Calu3 (cell line): Measurements from ENCODE around the gene MYPOP. TPM values are rescaled to one million over a fixed set of nuclear protein-coding genes. Genes with fewer than 3 reads are reported as not detected.
"Not testable (repeated sequence)": the region's sequence is repeated elsewhere in the genome, so short reads cannot be mapped to it uniquely, and the experiment has no call there.

Experiments used
- BruUV-seq: library from RNA; stranded (reverse); fragments of 400-500 nt; replicated peaks from 2 replicates; lab custom pipeline; 2021; lab: Mats Ljungman, UMichigan
- CTCF ChIA-PET: fragments of 300-600 bp; sonication (Branson Sonifier 250); formaldehyde crosslinking; loops from one replicate; lab custom pipeline; 2022; ENCODE audit warnings: antibody characterized with exemption; lab: Charles Lee
- DNase-seq: peaks from one replicate; pipeline ENCODE4 v3.0.0; 2022
- H3K27ac Mint-ChIP-seq: one replicate; pipeline ENCODE4 v1.8.0; 2022; ENCODE audit warnings: mixed read lengths; ENCODE audit not compliant: unreplicated experiment
- H3K27me3 Mint-ChIP-seq: one replicate; pipeline ENCODE4 v1.8.0; 2022; ENCODE audit warnings: mixed read lengths; ENCODE audit not compliant: unreplicated experiment
- H3K36me3 Mint-ChIP-seq: one replicate; pipeline ENCODE4 v1.8.0; 2022; ENCODE audit warnings: mild to moderate bottlenecking, moderate library complexity, mixed read lengths; ENCODE audit not compliant: insufficient read depth, unreplicated experiment
- H3K4me1 Mint-ChIP-seq: one replicate; pipeline ENCODE4 v1.8.0; 2022; ENCODE audit warnings: mild to moderate bottlenecking, low read depth, mixed read lengths; ENCODE audit not compliant: unreplicated experiment
- H3K4me3 Mint-ChIP-seq: one replicate; pipeline ENCODE4 v1.8.0; 2022; ENCODE audit warnings: mild to moderate bottlenecking, low read depth, moderate library complexity, mixed read lengths; ENCODE audit not compliant: unreplicated experiment
- H3K9me3 Mint-ChIP-seq: one replicate; pipeline ENCODE4 v1.8.0; 2022; ENCODE audit warnings: low read depth, mixed read lengths; ENCODE audit not compliant: unreplicated experiment
- CTCF ChIP-seq: fragments of 200-600 bp; IDR thresholded peaks from one replicate; pipeline ENCODE4 v1.8.0; 2022; ENCODE audit warnings: antibody characterized with exemption; ENCODE audit not compliant: unreplicated experiment
- intact Hi-C: fragments of 100-400 bp; cut with micrococcal nuclease; formaldehyde crosslinking; loops from one replicate; pipeline ENCODE4 v1.10.0; 2022; ENCODE audit not compliant: unreplicated experiment
- total RNA-seq: library from RNA; stranded (reverse); gene quantifications from 2 replicates; pipeline ENCODE4 v1.2.3, GENCODE V29; 2022

MYPOP gene
- total RNA-seq, 1 experiment from 2014 or later, result 13.1 TPM

DNA sequence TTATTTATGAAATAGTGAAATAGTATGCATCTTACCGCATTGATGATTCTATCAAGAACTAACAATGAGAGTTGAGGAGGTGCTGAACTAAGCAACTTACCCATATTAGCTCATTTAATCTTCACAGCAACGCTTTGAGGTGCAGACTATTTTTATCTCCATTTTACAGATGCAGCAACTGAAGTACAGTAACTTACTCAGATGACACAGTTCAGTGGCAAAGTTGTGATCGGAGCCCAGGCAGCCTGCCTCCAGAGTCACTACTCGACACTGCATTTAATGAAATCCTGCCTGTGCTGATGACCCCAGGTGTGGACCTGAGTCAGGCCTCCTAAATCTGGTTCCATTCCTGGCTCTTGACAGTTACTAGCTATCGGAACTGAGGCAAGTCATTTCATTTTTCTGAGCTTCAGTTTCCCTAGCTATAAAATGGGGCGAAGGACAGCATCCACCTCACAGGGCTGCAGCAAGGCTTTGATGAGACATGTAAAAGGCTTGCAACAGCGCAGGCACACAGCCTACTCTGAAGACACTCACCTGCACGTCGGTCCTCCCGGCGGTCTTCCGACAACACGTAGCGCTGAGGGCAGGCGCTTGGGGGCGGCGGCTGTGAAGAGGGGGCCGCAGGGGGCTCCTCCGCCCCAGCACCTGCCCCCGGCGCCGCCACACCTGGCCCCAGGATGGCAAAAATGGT is 1.5 kb downstream of the MYPOP start:
- intact Hi-C loops, result no loop called here

DNA sequence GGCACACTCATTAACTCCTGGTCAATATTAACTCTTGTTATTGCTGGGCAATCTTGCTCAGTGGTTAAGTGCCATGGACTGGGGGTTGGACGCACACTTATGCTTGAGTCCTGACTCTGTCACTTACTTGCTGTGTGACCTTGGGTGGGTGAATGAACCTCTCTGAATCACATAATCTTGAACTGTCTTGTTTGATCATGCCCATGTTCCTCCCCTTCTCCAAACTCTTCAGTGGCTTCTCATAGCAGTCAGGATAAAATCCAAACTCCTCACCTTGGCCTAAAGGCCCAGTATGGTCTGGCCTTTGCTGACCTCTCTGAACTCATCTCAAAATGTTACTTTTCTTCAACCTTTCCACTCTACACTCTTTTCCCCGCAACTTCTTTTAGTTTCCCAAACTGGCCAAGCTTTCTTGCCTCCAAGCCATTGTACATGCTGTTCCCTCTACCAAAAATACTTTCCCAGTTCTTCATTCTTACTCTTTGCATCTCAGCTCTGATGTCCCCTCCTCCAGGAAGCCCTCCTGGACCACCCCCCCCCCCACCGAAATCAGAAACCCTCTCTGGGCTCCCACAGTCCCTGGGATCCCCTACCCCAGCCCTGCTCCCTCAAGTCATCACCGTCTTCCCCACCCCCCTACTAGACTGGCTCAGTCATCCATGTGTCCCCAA is 2.4 kb downstream of the MYPOP start:
- no peak for DNase-seq
- CTCF ChIA-PET, result no interaction called here
- no TSS peak for BruUV-seq
- intact Hi-C loops, result no loop called here
- Mint-ChIP-seq H3K4me1 (no peaks in the 10 kb centered on the region), H3K36me3 (peaks cover 44% of the 10 kb centered on the region), H3K4me3 (no peak overlapping the region), H3K27ac (no peak overlapping the region), H3K27me3 (no peaks in the 10 kb centered on the region), H3K9me3 (no peaks in the 10 kb centered on the region)
- TF ChIP-seq CTCF, result no peak

More for the DNA sequence above, 1.5 kb downstream of the MYPOP start:
- DNase-seq, result no peak
- no peak overlapping the region for H3K27ac Mint-ChIP-seq
- H3K9me3 Mint-ChIP-seq, result no peaks in the 10 kb centered on the region
- H3K4me3 Mint-ChIP-seq, result no peak overlapping the region
- BruUV-seq, result no TSS peak
- H3K36me3 Mint-ChIP-seq, result peaks cover 36% of the 10 kb centered on the region
- H3K4me1 Mint-ChIP-seq, result no peaks in the 10 kb centered on the region
- CTCF ChIA-PET, result interaction anchor here (0.6 kb wide), 1 partner anchor 22 kb away, joined by 11 read pairs; no protein-coding TSS in a partner anchor
- peaks cover under 1% of the 10 kb centered on the region for H3K27me3 Mint-ChIP-seq
- no peak for TF ChIP-seq CTCF

- Mint-ChIP-seq H3K36me3 (peaks cover 44% of the 10 kb centered on the region), H3K27me3 (no peaks in the 10 kb centered on the region), H3K27ac (no peak overlapping the region), H3K4me3 (no peak overlapping the region), H3K9me3 (no peaks in the 10 kb centered on the region), H3K4me1 (no peaks in the 10 kb centered on the region)
- intact Hi-C loops, result no loop called here
- TF ChIP-seq CTCF, result no peak
- CTCF ChIA-PET, result no interaction called here
- no TSS peak for BruUV-seq
- no peak for DNase-seq
Observed at GRCh38 chr19:45899253-45899652, 3.2 kb downstream of the MYPOP start.

DNA sequence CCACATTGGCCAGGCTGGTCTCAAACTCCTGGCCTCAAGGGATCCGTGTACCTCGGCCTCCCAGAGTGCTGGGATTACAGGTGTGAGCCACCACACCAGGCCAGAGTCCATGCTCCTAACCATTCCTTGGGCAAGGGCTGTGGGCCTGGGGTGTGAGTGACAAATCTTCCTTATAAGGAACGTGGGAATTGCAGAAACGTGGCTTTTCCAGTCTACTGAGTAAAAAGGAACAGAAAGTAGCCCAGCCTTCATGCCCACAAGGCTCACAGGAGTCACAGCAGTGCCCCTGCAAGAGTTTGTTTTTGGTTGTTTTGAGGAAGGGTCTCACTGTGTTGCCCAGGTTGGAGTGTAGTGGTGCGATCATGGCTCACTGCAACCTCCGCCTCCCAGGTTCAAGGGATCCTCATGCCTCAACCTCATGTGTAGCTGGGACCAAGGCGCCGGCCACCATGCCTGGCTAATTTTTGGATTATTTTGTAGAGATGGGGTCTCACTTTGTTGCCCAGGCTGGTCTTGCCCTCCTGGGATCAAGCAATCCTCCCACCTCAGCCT is 5.1 kb downstream of the MYPOP start:
- Mint-ChIP-seq H3K4me1 (no peaks in the 10 kb centered on the region), H3K36me3 (peaks cover 34% of the 10 kb centered on the region), H3K27me3 (no peaks in the 10 kb centered on the region), H3K9me3 (no peaks in the 10 kb centered on the region), H3K27ac (no peak overlapping the region), H3K4me3 (no peak overlapping the region)
- no peak for TF ChIP-seq CTCF
- no peak for DNase-seq
- intact Hi-C loops, result no loop called here
- no TSS peak for BruUV-seq
- CTCF ChIA-PET, result no interaction called here

GRCh38 chr19:45895983-45896599 is 6.3 kb downstream of the MYPOP start:
- BruUV-seq, H3K4me3 Mint-ChIP-seq, H3K27ac Mint-ChIP-seq, H3K4me1 Mint-ChIP-seq, DNase-seq, H3K9me3 Mint-ChIP-seq, H3K27me3 Mint-ChIP-seq, intact Hi-C loops: not testable (repeated sequence)
- CTCF ChIA-PET, result interaction anchor here (1.1 kb wide), 1 partner anchor 32 kb away, joined by 3 read pairs; the partner anchor contains the start of gene FOXA3
- peaks cover 25% of the 10 kb centered on the region for H3K36me3 Mint-ChIP-seq
